Endometrium (tissue), 2 donors: ENCODE data around the gene USH1C.

Source experiments
- FAIRE-seq: peaks from 2 replicates; lab custom pipeline; 2012; peaks lifted over from hg19 to GRCh38; lab: Jason Lieb, UNC
- donor health status: control.
- donor health status: control.

The USH1C gene

GRCh38 chr11:17547051-17547577 lies 2.9 kb upstream of the USH1C start, which contains the start of gene OTOG:
TSS of gene OTOG (plus strand) at chr11:17547259. CDS start at chr11:17547373, 114 bp downstream.
- FAIRE-seq = no peak

- no peak for FAIRE-seq
Measured at GRCh38 chr11:17546240-17546639, 2.0 kb upstream of the USH1C start.

- no peak for FAIRE-seq
Measured at GRCh38 chr11:17543574-17544180, 539 bp downstream of the USH1C start.

- no peak for FAIRE-seq
Measured at GRCh38 chr11:17543041-17543440, 1.2 kb downstream of the USH1C start.

GRCh38 chr11:17542249-17542648 lies 2.0 kb downstream of the USH1C start:
- FAIRE-seq = no peak

GRCh38 chr11:17541330-17541885 lies 2.8 kb downstream of the USH1C start:
- no peak for FAIRE-seq

- no peak for FAIRE-seq
Measured at GRCh38 chr11:17540807-17541206, 3.4 kb downstream of the USH1C start.

GRCh38 chr11:17538731-17539130 lies 5.5 kb downstream of the USH1C start:
- FAIRE-seq = no peak

- no peak for FAIRE-seq
Measured at GRCh38 chr11:17538054-17538453, 6.2 kb downstream of the USH1C start.

- no peak for FAIRE-seq
Measured at GRCh38 chr11:17537261-17537660, 7.0 kb downstream of the USH1C start.

GRCh38 chr11:17535488-17535887 lies 8.7 kb downstream of the USH1C start:
- FAIRE-seq = no peak

- no peak for FAIRE-seq
Measured at GRCh38 chr11:17533778-17534415, 10.3 kb downstream of the USH1C start.

GRCh38 chr11:17533341-17533740 lies 10.9 kb downstream of the USH1C start:
- no peak for FAIRE-seq

GRCh38 chr11:17532784-17533183 lies 11.4 kb downstream of the USH1C start:
- FAIRE-seq = no peak

GRCh38 chr11:17531636-17532113 lies 12.5 kb downstream of the USH1C start:
- FAIRE-seq = no peak

GRCh38 chr11:17531071-17531600 lies 13.1 kb downstream of the USH1C start:
- FAIRE-seq = no peak

- no peak for FAIRE-seq
Measured at GRCh38 chr11:17529844-17530185, 14.4 kb downstream of the USH1C start.

GRCh38 chr11:17528906-17529843 lies 15.0 kb downstream of the USH1C start:
- FAIRE-seq = no peak

- no peak for FAIRE-seq
Measured at GRCh38 chr11:17528181-17528691, 16.0 kb downstream of the USH1C start.

- FAIRE-seq = no peak
Measured at GRCh38 chr11:17527628-17527995, 16.6 kb downstream of the USH1C start.

GRCh38 chr11:17526931-17527627 lies 17.1 kb downstream of the USH1C start:
- FAIRE-seq = no peak
